SK-N-MC (cell line): Measurements from ENCODE around the gene PCGF1.
"Not testable (repeated sequence)": the region's sequence is repeated elsewhere in the genome, so short reads cannot be mapped to it uniquely, and the experiment has no call there.

Experiments
- DNase-seq: peaks from one replicate; pipeline ENCODE4 v3.0.0-alpha.2; 2011; ENCODE audit warnings: low read depth, low spot score
- H3K27ac ChIP-seq: fragments of 200-600 bp; sonication (generic); 2 replicates; pipeline ENCODE4 v1.5.1; 2016; ENCODE audit warnings: mixed run types
- H3K36me3 ChIP-seq: fragments of 200-600 bp; sonication (generic); 2 replicates; pipeline ENCODE4 v1.6.1; 2017; ENCODE audit warnings: antibody characterized with exemption, low read length, mixed read lengths; ENCODE audit not compliant: insufficient read depth
- H3K4me3 ChIP-seq: fragments of 200-600 bp; sonication (generic); 2 replicates; pipeline ENCODE4 v1.5.1; 2016
- H3K9ac ChIP-seq: fragments of 200-600 bp; sonication (generic); 2 replicates; pipeline ENCODE4 v1.8.0; 2017; ENCODE audit warnings: mixed run types, mixed read lengths; ENCODE audit not compliant: insufficient read length
- H3K9me3 ChIP-seq: fragments of 200-600 bp; sonication (generic); 2 replicates; pipeline ENCODE4 v1.6.1; 2017; ENCODE audit warnings: low read depth, mild to moderate bottlenecking, antibody characterized with exemption, low read length, moderate library complexity, mixed read lengths
- EZH2 ChIP-seq: fragments of 200-600 bp; sonication (generic); IDR thresholded peaks from one replicate; pipeline ENCODE4 v1.6.1; 2017; ENCODE audit warnings: antibody characterized with exemption
- FOXP2 ChIP-seq: optimal IDR thresholded peaks from 2 replicates; pipeline ENCODE3; 2011; ENCODE audit warnings: mild to moderate bottlenecking, moderate library complexity; ENCODE audit not compliant: insufficient read depth; ENCODE audit errors: extremely low read length, control extremely low read depth
- POLR2AphosphoS5 ChIP-seq: IDR thresholded peaks from 2 replicates; pipeline ENCODE4 v1.6.1; 2012; ENCODE audit warnings: mild to moderate bottlenecking, low read depth, low read length, borderline replicate concordance

PCGF1 gene

GRCh38 chr2:74488643-74489481, 18.6 kb downstream of the PCGF1 start:
- TF ChIP-seq EZH2 = no peak
- no peak for TF ChIP-seq POLR2AphosphoS5
- TF ChIP-seq FOXP2 = no peak
- no peak overlapping the region for H3K4me3 ChIP-seq
- H3K9me3 ChIP-seq = no peaks in the 10 kb centered on the region
- H3K27ac ChIP-seq = no peak overlapping the region
- no peak for DNase-seq
- H3K9ac ChIP-seq = no peak overlapping the region
- peaks cover 14% of the 10 kb centered on the region; the same call in 1 of the 2 replicates for H3K36me3 ChIP-seq

DNA sequence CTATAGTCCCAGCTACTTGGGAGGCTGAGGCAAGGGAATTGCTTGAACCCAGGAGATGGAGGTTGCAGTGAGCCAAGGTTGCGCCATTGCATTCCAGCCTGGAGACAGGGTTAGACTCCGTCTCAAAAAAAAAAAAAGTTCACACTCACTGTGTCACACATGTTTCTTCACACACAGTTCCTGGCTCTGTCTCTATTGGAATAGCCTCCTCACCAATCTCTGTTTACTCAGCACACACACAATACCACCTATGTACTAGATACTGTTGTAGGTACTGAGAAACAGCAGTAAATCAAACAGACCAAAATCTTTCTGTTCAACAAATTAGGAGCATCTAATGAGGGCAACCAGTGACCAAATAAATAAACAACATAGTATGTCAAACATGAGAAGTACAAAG, 21.4 kb downstream of the PCGF1 start:
- H3K27ac ChIP-seq = no peak overlapping the region
- TF ChIP-seq FOXP2 (no peak), EZH2 (no peak), POLR2AphosphoS5 (no peak)
- H3K9ac ChIP-seq = no peak overlapping the region
- no peak for DNase-seq
- H3K9me3 ChIP-seq = no peaks in the 10 kb centered on the region
- no peak overlapping the region for H3K4me3 ChIP-seq
- peaks cover 4% of the 10 kb centered on the region; the same call in 1 of the 2 replicates for H3K36me3 ChIP-seq

- H3K9me3 ChIP-seq, H3K27ac ChIP-seq, DNase-seq, H3K36me3 ChIP-seq: not testable (repeated sequence)
- peak overlapping the region; percentile 90 for H3K4me3 ChIP-seq
- H3K9ac ChIP-seq = peak overlapping the region; percentile 82
Observed at GRCh38 chr2:74483675-74484164, 23.8 kb downstream of the PCGF1 start.

DNA sequence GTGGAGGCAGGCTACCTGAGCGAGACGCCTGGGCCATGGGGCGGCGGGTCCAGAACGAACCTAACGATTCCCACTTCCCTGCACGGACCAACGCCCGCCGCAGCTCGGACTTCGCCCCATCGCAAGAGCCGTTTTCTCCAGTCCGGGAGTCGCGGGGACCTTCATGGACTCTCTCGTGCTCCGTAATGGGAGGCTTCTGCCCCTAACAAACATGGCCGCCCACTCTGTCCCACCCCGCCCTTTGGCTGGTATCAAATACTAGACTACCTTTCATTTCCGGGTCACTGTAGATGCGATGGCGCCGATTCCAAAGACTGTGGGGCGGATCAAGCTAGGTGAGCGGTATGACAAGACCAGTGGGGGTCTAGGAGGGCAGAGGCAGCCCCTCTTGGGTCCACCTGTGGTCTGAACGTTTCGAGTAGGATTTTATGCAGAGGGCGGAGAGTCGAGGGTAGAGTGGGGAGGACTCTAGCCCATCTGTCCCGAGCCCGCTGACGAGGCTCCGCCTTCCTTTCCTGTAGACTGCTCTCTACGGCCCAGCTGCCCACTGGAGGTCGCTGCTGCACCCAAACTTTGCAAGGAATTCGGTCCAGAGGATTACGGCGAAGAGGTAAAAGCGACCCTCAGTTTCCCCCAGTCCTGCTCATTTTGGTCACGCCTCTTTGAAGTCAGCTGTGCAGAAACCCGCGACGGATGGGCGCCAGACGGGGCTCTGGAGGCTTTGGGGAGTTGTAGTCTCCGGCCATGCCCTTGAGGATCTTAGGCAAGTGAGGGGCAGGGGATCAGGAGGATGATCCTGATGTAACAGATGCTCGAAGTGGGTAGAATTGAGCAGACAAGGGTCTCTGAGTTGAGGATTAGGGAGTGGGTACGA, 24.5 kb downstream of the PCGF1 start, which contains the start of the genes CCDC142 and TTC31:
CCDC142 (minus strand) TSS at position 198 of the 874 bp plus-strand sequence; CDS start at position 37, 161 bp downstream.
TTC31 (plus strand) TSS at position 281 of the 874 bp plus-strand sequence; CDS start at position 296, 15 bp downstream.
- peak within 1 kb of the TSS; percentile 82 for H3K9ac ChIP-seq
- peak within 1 kb of the TSS; percentile 90 for H3K4me3 ChIP-seq
- DNase-seq = peak; percentile 85
- TF ChIP-seq POLR2AphosphoS5 = peak; percentile 77; the same call in 1 of the 2 replicates
- no peak for TF ChIP-seq FOXP2
- H3K27ac ChIP-seq = 0 out of 2 replicates have a peak within 1 kb of the TSS, but pooled peaks have one; percentile 40
- H3K9me3 ChIP-seq = no peaks in the 10 kb centered on the region
- H3K36me3 ChIP-seq = peaks cover 5% of the 10 kb centered on the region; the same call in 1 of the 2 replicates

- no peak for DNase-seq
- Histone ChIP-seq H3K4me3 (peak overlapping the region; percentile 90), H3K9ac (peak overlapping the region; percentile 82), H3K36me3 (peaks cover 8% of the 10 kb centered on the region; the same call in 1 of the 2 replicates), H3K9me3 (no peaks in the 10 kb centered on the region), H3K27ac (0 out of 2 replicates have a peak overlapping the region, but pooled peaks have one; percentile 40)
- no peak for TF ChIP-seq EZH2
- TF ChIP-seq FOXP2 = no peak
- no peak for TF ChIP-seq POLR2AphosphoS5
Observed at GRCh38 chr2:74481961-74482800, 25.3 kb downstream of the PCGF1 start.

DNA sequence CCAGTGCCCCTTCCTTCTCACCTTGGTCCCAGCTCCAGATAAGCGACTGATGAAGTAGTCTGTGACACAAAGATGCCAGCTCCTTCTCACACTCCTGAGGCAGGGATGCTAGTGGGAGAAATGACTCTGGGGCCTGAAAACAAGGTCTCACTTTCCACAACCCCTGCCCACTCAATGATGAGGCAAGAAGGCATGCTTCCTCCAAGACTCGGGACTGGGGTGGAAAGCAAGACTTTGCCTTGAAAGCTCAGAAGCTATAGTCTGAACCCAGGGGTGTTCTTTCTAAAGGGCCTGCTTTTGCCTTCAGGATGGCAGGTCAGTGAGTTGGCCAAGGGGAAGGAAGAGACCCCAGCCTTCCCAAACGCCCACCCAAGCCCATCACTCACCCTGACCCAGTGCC, 26.1 kb downstream of the PCGF1 start:
- no peaks in the 10 kb centered on the region for H3K9me3 ChIP-seq
- no peak overlapping the region for H3K27ac ChIP-seq
- peak overlapping the region; percentile 90 for H3K4me3 ChIP-seq
- DNase-seq = no peak
- H3K9ac ChIP-seq = peak overlapping the region; percentile 82
- H3K36me3 ChIP-seq = peaks cover 8% of the 10 kb centered on the region; the same call in 1 of the 2 replicates
- TF ChIP-seq FOXP2 = no peak
- TF ChIP-seq EZH2 = no peak
- TF ChIP-seq POLR2AphosphoS5 = no peak

DNA sequence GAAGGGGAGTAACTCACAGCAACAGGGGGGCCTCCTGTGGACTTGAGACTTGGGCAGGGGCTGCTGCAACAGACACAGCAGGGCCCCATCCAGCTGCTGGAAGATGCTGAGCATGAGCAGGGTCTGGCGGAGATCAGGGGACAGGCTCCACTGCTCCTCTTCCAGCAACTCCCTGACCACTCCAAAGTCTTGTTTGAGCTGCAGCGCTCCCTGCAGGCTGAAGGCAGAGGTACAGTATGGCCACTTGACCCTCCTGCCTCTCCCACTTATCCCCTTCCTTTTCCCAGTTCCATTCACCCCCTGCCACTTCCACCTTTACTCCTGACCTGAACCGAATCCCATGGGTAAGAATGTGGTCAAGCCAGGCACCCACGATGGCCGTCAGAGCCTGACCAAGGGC, 32.6 kb downstream of the PCGF1 start:
- TF ChIP-seq EZH2 = no peak
- no peak for TF ChIP-seq POLR2AphosphoS5
- no peak for TF ChIP-seq FOXP2
- Histone ChIP-seq H3K9me3 (no peaks in the 10 kb centered on the region), H3K27ac (no peak overlapping the region), H3K9ac (no peak overlapping the region), H3K4me3 (no peak overlapping the region), H3K36me3 (peaks cover 18% of the 10 kb centered on the region; the same call in 1 of the 2 replicates)
- DNase-seq = no peak
